Osteoblast (primary cell): ENCODE data around the gene PTPRK. TPM values are rescaled to one million over a fixed set of nuclear protein-coding genes. Genes with fewer than 3 reads are reported as not detected.

Source experiments
- DNase-seq: peaks from one replicate; pipeline ENCODE4 v3.0.0; 2011; ENCODE audit warnings: low spot score, mixed read lengths; ENCODE audit not compliant: insufficient read length; ENCODE audit errors: missing footprints
- H2AFZ ChIP-seq: 2 replicates; pipeline ENCODE4 v1.6.0; 2011; ENCODE audit warnings: mild to moderate bottlenecking, low read length
- H3K27ac ChIP-seq: 2 replicates; pipeline ENCODE4 v1.5.1; 2011; ENCODE audit warnings: mild to moderate bottlenecking, low read depth, low read length, moderate library complexity
- H3K27me3 ChIP-seq: 2 replicates; pipeline ENCODE4 v1.6.0; 2012; ENCODE audit warnings: mild to moderate bottlenecking, control low read depth, inconsistent platforms, low read length, moderate library complexity; ENCODE audit not compliant: insufficient read depth
- H3K36me3 ChIP-seq: 2 replicates; pipeline ENCODE4 v1.5.1; 2011; ENCODE audit warnings: mild to moderate bottlenecking, low read length, control low read depth, moderate library complexity; ENCODE audit not compliant: insufficient read depth
- H3K4me1 ChIP-seq: 2 replicates; pipeline ENCODE4 v1.5.1; 2011; ENCODE audit warnings: mild to moderate bottlenecking, low read length, control low read depth, moderate library complexity; ENCODE audit not compliant: insufficient read depth
- H3K4me2 ChIP-seq: 2 replicates; pipeline ENCODE4 v1.6.0; 2011; ENCODE audit warnings: mild to moderate bottlenecking, low read length; ENCODE audit not compliant: insufficient read depth
- H3K4me3 ChIP-seq: fragments of 200-600 bp; sonication (generic); 3 replicates; pipeline ENCODE4 v1.5.1; 2012; ENCODE audit warnings: mild to moderate bottlenecking, low read length, inconsistent platforms; ENCODE audit not compliant: insufficient read depth
- H3K79me2 ChIP-seq: 2 replicates; pipeline ENCODE4 v1.6.0; 2012; ENCODE audit warnings: mild to moderate bottlenecking, low read length, control low read depth, inconsistent platforms; ENCODE audit not compliant: insufficient read depth
- H3K9me3 ChIP-seq: 2 replicates; pipeline ENCODE4 v1.5.1; 2011; ENCODE audit warnings: low read depth, low read length, control low read depth
- H4K20me1 ChIP-seq: 2 replicates; pipeline ENCODE4 v1.6.0; 2012; ENCODE audit warnings: mild to moderate bottlenecking, low read length, control low read depth; ENCODE audit not compliant: insufficient read depth
- total RNA-seq: library from RNA; depleted of rRNA; stranded (reverse); fragments of >200 nt; gene quantifications from 2 replicates; pipeline ENCODE4 v1.2.3, GENCODE V29; 2012
- TF ChIP-seq, protein P1 (sequence below): IDR thresholded peaks from 2 replicates; pipeline ENCODE4 v1.5.1; 2011; ENCODE audit warnings: mild to moderate bottlenecking, low read depth, low read length, moderate library complexity; ENCODE audit errors: extremely low read depth

The PTPRK gene
- total RNA-seq, 1 donor, result 165 TPM

DNA sequence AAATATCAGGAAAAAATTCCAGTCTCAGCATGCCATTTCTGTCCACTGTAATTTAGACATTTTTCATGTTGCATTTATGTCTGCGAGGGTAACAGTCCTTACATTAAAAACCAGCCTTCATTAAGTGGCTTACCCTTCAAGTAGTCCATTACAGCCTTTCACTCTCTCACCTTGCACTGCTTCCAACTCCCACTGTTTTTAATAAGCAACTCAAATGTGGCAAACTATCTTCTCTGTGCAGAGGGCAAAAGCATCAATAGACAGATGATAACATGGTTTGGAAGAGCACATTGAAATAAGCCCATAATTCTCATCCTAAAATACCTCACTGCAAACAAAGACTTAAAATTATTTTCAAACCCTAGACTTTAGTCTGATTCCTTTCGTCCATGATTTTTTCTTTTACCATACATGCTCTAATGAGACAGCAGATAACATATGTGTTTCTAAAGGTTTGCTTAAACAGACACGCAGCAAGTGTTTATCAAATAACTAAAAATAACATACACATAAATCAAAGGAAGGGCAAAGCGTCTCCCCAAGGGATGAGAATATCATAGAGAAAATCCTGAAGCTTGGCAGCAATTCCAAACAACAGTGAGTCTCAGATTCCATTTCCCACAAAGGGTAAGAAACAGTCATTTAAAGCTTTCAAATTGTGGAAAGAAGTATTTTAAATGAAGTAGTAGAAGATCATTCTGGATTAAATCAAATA lies 130.4 kb downstream of the PTPRK start:
- H3K79me2 ChIP-seq, result peaks cover 15% of the 10 kb centered on the region
- no peak for DNase-seq
- H3K4me1 ChIP-seq, result no peaks in the 10 kb centered on the region
- peaks cover 3% of the 10 kb centered on the region for H4K20me1 ChIP-seq
- no peak overlapping the region for H3K4me3 ChIP-seq
- no peaks in the 10 kb centered on the region for H3K27me3 ChIP-seq
- no peaks in the 10 kb centered on the region for H3K9me3 ChIP-seq
- H2AFZ ChIP-seq, result no peak overlapping the region
- no peak overlapping the region for H3K27ac ChIP-seq
- TF ChIP-seq, protein P1, sequence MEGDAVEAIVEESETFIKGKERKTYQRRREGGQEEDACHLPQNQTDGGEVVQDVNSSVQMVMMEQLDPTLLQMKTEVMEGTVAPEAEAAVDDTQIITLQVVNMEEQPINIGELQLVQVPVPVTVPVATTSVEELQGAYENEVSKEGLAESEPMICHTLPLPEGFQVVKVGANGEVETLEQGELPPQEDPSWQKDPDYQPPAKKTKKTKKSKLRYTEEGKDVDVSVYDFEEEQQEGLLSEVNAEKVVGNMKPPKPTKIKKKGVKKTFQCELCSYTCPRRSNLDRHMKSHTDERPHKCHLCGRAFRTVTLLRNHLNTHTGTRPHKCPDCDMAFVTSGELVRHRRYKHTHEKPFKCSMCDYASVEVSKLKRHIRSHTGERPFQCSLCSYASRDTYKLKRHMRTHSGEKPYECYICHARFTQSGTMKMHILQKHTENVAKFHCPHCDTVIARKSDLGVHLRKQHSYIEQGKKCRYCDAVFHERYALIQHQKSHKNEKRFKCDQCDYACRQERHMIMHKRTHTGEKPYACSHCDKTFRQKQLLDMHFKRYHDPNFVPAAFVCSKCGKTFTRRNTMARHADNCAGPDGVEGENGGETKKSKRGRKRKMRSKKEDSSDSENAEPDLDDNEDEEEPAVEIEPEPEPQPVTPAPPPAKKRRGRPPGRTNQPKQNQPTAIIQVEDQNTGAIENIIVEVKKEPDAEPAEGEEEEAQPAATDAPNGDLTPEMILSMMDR, result no peak
- H3K36me3 ChIP-seq, result no peaks in the 10 kb centered on the region
- H3K4me2 ChIP-seq, result no peak overlapping the region

GRCh38 chr6:128388380-128388779 lies 132.0 kb downstream of the PTPRK start:
- no peaks in the 10 kb centered on the region for H3K9me3 ChIP-seq
- H3K27me3 ChIP-seq, result no peaks in the 10 kb centered on the region
- H3K4me2 ChIP-seq, result no peak overlapping the region
- no peak for DNase-seq
- H2AFZ ChIP-seq, result no peak overlapping the region
- H3K4me1 ChIP-seq, result no peaks in the 10 kb centered on the region
- TF ChIP-seq, protein P1, result no peak
- H4K20me1 ChIP-seq, result peaks cover 4% of the 10 kb centered on the region
- no peaks in the 10 kb centered on the region for H3K36me3 ChIP-seq
- H3K79me2 ChIP-seq, result peaks cover 20% of the 10 kb centered on the region
- no peak overlapping the region for H3K4me3 ChIP-seq
- no peak overlapping the region for H3K27ac ChIP-seq

- Histone ChIP-seq H3K27ac (no peak overlapping the region), H4K20me1 (peaks cover 5% of the 10 kb centered on the region), H3K4me3 (no peak overlapping the region), H3K27me3 (no peaks in the 10 kb centered on the region), H3K9me3 (peaks cover 2% of the 10 kb centered on the region), H3K4me2 (no peak overlapping the region), H3K79me2 (peaks cover 39% of the 10 kb centered on the region), H2AFZ (no peak overlapping the region), H3K36me3 (peaks cover 6% of the 10 kb centered on the region), H3K4me1 (no peaks in the 10 kb centered on the region)
- DNase-seq, result no peak
- TF ChIP-seq, protein P1, result no peak
Measured at GRCh38 chr6:128380891-128381290, 139.5 kb downstream of the PTPRK start.

DNA sequence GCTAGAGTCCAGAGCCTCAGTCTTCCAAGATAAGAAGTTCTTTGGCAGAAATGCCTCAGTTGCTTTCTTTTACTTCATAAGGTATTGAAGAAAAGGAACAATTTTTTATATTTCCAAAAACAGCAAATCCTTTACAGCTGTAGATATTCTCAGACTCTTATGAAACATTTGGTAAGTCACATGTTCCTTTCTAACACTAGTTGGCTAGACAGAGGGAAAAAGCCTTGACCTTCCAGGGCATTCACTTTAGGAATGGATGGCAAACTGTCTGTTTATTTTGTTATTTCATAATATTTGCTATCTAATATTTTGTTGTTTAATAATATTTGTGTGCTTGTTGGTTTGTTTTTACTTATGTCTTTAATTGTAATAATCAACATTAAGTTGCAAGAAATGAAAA lies 140.8 kb downstream of the PTPRK start:
- Histone ChIP-seq H3K79me2 (peaks cover 42% of the 10 kb centered on the region), H3K36me3 (peaks cover 6% of the 10 kb centered on the region), H3K9me3 (peaks cover 2% of the 10 kb centered on the region), H3K4me2 (no peak overlapping the region), H3K27me3 (no peaks in the 10 kb centered on the region), H4K20me1 (peaks cover 5% of the 10 kb centered on the region), H3K4me3 (no peak overlapping the region), H3K4me1 (no peaks in the 10 kb centered on the region), H2AFZ (no peak overlapping the region), H3K27ac (no peak overlapping the region)
- no peak for DNase-seq
- TF ChIP-seq, protein P1, result no peak
